MCF 10A (cell line): ENCODE results near the gene IFITM2. TPM values are rescaled to one million over a fixed set of nuclear protein-coding genes. Genes with fewer than 3 reads are reported as not detected.
A peak's percentile ranks its signal among the peaks of the same experiment; 100 is the strongest.
"Not testable (repeated sequence)": the region's sequence is repeated elsewhere in the genome, so short reads cannot be mapped to it uniquely, and the experiment has no call there.

Source experiments
- BruUV-seq: library from RNA; stranded (reverse); fragments of 400-500 nt; replicated peaks from 2 replicates; lab custom pipeline; 2021; lab: Mats Ljungman, UMichigan
- CTCF ChIA-PET: fragments of 300-600 bp; sonication (Branson Sonifier 250); formaldehyde crosslinking; extraction: SDS; loops from one replicate; lab custom pipeline; 2021; ENCODE audit warnings: antibody characterized with exemption, inconsistent platforms; lab: Yijun Ruan, JAX
- POLR2A ChIA-PET: fragments of 300-600, 350-650 bp; sonication (Branson Sonifier 250); formaldehyde crosslinking; extraction: SDS; loops from one replicate; lab custom pipeline; 2020; ENCODE audit warnings: antibody characterized with exemption, inconsistent platforms; lab: Yijun Ruan, JAX
- DNase-seq: peaks from one replicate; pipeline ENCODE4 v3.0.0-alpha.2; 2018; ENCODE audit not compliant: unreplicated experiment
- H3K27ac Mint-ChIP-seq: one replicate; pipeline ENCODE4 v1.8.0; 2022; ENCODE audit warnings: mild to moderate bottlenecking, low read depth, mixed read lengths; ENCODE audit not compliant: unreplicated experiment
- H3K27me3 Mint-ChIP-seq: one replicate; pipeline ENCODE4 v1.8.0; 2022; ENCODE audit warnings: mixed read lengths; ENCODE audit not compliant: insufficient read depth, unreplicated experiment
- H3K36me3 Mint-ChIP-seq: one replicate; pipeline ENCODE4 v1.8.0; 2022; ENCODE audit warnings: mild to moderate bottlenecking, moderate library complexity, mixed read lengths; ENCODE audit not compliant: insufficient read depth, unreplicated experiment
- H3K4me1 Mint-ChIP-seq: one replicate; pipeline ENCODE4 v1.8.0; 2022; ENCODE audit warnings: mixed read lengths; ENCODE audit not compliant: insufficient read depth, unreplicated experiment
- H3K4me3 Mint-ChIP-seq: one replicate; pipeline ENCODE4 v1.8.0; 2022; ENCODE audit warnings: mild to moderate bottlenecking, moderate library complexity, mixed read lengths; ENCODE audit not compliant: unreplicated experiment
- H3K9me3 Mint-ChIP-seq: one replicate; pipeline ENCODE4 v1.8.0; 2022; ENCODE audit warnings: mixed read lengths; ENCODE audit not compliant: unreplicated experiment
- intact Hi-C: fragments of 100-400 bp; cut with micrococcal nuclease; formaldehyde crosslinking; loops from 2 replicates; pipeline ENCODE4 v1.14.1; 2022
- total RNA-seq: library from RNA; stranded (reverse); gene quantifications from 2 replicates; pipeline ENCODE4 v1.2.3, GENCODE V29; 2022
- TF ChIP-seq, protein P1 (sequence below): fragments of 200-600 bp; IDR thresholded peaks from one replicate; pipeline ENCODE4 v1.8.0; 2022; ENCODE audit warnings: antibody characterized with exemption, mild to moderate bottlenecking; ENCODE audit not compliant: unreplicated experiment

The IFITM2 gene
- total RNA-seq, 1 experiment from 2014 or later, result 314 TPM

DNA sequence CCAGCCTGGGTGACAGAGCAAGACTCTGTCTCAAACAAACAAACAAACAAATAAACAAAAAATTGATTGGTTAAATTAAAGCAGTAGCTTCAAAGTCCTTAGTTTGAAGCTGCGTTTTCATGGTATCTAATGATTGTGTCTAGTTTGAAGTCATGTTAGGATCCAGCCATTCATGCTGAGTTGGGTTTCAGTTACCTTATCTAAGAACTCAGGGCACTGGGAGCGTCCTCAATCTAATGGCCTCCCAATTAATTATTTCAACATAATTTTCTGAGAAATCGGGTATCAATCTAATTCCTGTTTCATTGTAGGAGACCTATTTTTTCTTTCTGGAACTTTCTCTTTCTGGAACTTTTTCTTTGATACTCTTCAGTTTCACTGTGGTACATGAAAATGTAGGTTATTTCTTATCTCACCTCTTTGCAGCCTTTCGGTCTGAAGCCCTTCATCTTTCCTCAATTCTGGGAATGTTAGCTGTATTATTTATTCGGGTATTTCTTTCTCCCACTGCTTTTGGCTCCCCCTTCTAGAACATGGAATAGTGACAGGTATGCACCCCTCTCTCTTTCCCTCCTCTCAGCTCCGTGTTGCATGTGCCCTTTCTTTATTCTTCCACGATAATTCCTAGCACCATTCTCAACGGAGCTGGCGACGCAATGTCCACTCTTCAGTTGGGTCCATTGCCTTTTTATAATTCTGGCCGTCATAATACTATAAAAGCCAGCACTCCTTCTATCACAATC is 37.4 kb downstream of the IFITM2 start:
- H3K27ac Mint-ChIP-seq, result no peak overlapping the region
- TF ChIP-seq, protein P1, sequence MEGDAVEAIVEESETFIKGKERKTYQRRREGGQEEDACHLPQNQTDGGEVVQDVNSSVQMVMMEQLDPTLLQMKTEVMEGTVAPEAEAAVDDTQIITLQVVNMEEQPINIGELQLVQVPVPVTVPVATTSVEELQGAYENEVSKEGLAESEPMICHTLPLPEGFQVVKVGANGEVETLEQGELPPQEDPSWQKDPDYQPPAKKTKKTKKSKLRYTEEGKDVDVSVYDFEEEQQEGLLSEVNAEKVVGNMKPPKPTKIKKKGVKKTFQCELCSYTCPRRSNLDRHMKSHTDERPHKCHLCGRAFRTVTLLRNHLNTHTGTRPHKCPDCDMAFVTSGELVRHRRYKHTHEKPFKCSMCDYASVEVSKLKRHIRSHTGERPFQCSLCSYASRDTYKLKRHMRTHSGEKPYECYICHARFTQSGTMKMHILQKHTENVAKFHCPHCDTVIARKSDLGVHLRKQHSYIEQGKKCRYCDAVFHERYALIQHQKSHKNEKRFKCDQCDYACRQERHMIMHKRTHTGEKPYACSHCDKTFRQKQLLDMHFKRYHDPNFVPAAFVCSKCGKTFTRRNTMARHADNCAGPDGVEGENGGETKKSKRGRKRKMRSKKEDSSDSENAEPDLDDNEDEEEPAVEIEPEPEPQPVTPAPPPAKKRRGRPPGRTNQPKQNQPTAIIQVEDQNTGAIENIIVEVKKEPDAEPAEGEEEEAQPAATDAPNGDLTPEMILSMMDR, result no peak
- CTCF ChIA-PET, result interaction anchor here (0.6 to 1.0 kb wide), 3 partner anchors 10 to 40 kb away, joined by 3 to 4 read pairs (median 3); no protein-coding TSS in a partner anchor
- peaks cover 20% of the 10 kb centered on the region for H3K27me3 Mint-ChIP-seq
- POLR2A ChIA-PET, result interaction anchor here (1.0 to 1.5 kb wide), 2 partner anchors 36 to 108 kb away, joined by 3 read pairs; no protein-coding TSS in a partner anchor
- BruUV-seq, result no TSS peak
- DNase-seq, result no peak
- intact Hi-C loops, result no loop called here
- H3K4me3 Mint-ChIP-seq, result no peak overlapping the region
- H3K4me1 Mint-ChIP-seq, result peaks cover 7% of the 10 kb centered on the region
- no peaks in the 10 kb centered on the region for H3K36me3 Mint-ChIP-seq
- no peaks in the 10 kb centered on the region for H3K9me3 Mint-ChIP-seq

DNA sequence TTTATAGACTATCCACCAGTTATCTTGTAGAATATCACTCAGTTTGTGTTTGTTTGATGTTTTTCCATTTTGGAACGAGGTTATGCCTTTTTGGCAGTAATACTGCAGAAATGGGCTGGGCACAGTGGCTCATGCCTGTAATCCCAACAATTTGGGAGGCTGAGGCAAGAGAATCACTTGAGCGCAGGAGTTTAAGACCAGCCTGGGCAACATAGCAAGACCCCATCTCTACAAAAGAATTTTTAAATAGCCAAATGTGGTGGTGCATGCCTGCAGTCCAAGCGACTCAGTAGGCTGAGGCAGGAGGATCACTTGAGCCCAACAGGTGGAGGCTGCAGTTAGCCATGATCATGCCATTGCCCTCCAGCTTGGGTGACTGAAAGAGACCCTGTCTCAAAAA is 38.9 kb downstream of the IFITM2 start:
- no TSS peak for BruUV-seq
- TF ChIP-seq, protein P1, result no peak
- peaks cover 5% of the 10 kb centered on the region for H3K36me3 Mint-ChIP-seq
- intact Hi-C loops, result no loop called here
- ChIA-PET POLR2A (interaction anchor here (1.5 kb wide), 1 partner anchor 38 kb away, joined by 3 read pairs; no protein-coding TSS in a partner anchor), CTCF (no interaction called here)
- peaks cover 21% of the 10 kb centered on the region for H3K4me1 Mint-ChIP-seq
- no peak for DNase-seq
- no peak overlapping the region for H3K27ac Mint-ChIP-seq
- no peak overlapping the region for H3K4me3 Mint-ChIP-seq
- peaks cover 6% of the 10 kb centered on the region for H3K27me3 Mint-ChIP-seq
- H3K9me3 Mint-ChIP-seq, result no peaks in the 10 kb centered on the region

DNA sequence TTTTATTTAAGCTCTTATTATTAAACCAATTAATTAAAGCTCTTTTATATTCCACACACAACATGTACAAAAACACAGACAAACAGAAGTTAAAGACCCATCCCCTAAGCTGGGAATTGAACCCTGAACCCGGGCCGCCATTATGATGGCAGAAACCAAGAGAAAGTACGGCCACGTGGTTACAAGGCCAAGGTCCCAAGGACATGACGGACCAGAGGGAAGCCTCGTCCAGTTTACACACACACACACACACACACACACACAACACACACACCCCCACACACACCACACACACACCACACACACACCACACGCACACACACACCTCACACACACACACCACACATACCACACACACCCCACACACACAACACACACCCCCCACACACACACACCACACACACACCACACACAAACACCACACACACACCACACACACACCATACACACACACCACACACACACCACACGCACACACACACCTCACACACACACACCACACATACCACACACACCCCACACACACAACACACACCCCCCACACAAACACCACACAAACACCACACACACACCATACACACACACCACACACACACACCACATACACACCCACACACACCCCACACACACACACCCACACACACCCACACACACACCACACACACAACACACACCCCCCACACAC is 41.8 kb downstream of the IFITM2 start:
- H3K27ac Mint-ChIP-seq, result peak overlapping the region; percentile 87
- H3K9me3 Mint-ChIP-seq, H3K36me3 Mint-ChIP-seq, H3K4me3 Mint-ChIP-seq, DNase-seq, H3K27me3 Mint-ChIP-seq, BruUV-seq, intact Hi-C loops: not testable (repeated sequence)
- POLR2A ChIA-PET, result interaction anchor here (0.6 to 1.6 kb wide), 4 partner anchors 19 to 142 kb away, joined by 4 to 5 read pairs (median 4); partner anchors contain the start of genes BET1L and RIC8A
- H3K4me1 Mint-ChIP-seq, result peaks cover 36% of the 10 kb centered on the region
- CTCF ChIA-PET, result interaction anchor here (0.8 to 1.2 kb wide), 2 partner anchors 25 to 100 kb away, joined by 3 read pairs; no protein-coding TSS in a partner anchor

DNA sequence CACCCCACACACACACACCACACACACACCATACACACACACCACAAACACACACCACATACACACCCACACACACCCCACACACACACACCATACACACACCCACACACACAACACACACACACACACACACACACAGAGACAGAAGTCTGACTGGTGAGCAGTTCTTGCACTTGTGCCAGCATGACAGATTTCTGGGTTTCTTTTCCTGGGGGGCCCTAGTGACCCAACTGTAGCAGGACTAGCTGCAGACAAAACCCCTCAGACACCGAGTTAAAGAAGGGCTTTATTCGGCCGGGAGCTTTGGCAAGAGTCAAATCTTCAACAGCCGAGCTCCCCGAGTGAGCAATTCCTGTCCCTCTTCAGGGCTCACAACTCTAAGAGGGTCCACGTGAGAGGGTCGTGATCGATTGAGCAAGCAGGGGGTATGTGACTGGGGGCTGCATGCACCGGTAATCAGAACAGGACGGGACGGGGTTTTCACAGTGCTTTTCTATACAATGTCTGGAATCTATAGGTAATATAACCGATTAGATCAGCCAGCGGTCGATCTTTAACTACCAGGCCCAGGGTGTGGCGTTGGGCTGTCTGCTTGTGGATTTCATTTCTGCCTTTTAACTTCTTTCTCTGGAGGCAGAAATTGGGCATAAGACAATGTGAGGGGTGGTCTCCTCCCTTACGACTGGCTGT is 42.6 kb downstream of the IFITM2 start:
- peaks cover 36% of the 10 kb centered on the region for H3K4me1 Mint-ChIP-seq
- peak overlapping the region; percentile 87 for H3K27ac Mint-ChIP-seq
- H3K36me3 Mint-ChIP-seq, DNase-seq, H3K9me3 Mint-ChIP-seq, H3K27me3 Mint-ChIP-seq, intact Hi-C loops, BruUV-seq: not testable (repeated sequence)
- ChIA-PET POLR2A (interaction anchor here (0.7 to 1.6 kb wide), 5 partner anchors 19 to 143 kb away, joined by 3 to 5 read pairs (median 4); partner anchors contain the start of genes BET1L and RIC8A), CTCF (interaction anchor here (0.6 to 0.8 kb wide), 2 partner anchors 28 to 46 kb away, joined by 3 to 4 read pairs; no protein-coding TSS in a partner anchor)
- peak overlapping the region; percentile 44 for H3K4me3 Mint-ChIP-seq
